H1 (cell line): ENCODE measurements around the gene GOLPH3L. TPM values are rescaled to one million over a fixed set of nuclear protein-coding genes. Genes with fewer than 3 reads are reported as not detected.

ENCODE experiments used
- CTCF ChIA-PET: fragments of 300-600 bp; sonication (Branson Sonifier 250); formaldehyde crosslinking; loops from one replicate; lab custom pipeline; 2021; ENCODE audit not compliant: partially characterized antibody; lab: Charles Lee
- POLR2A ChIA-PET: fragments of 300-600 bp; sonication (Branson Sonifier 250); formaldehyde crosslinking; loops from one replicate; lab custom pipeline; 2021; ENCODE audit warnings: inconsistent platforms; ENCODE audit not compliant: partially characterized antibody; lab: Charles Lee
- DNase-seq, 2 experiments: peaks; one replicate each; pipeline versions ENCODE4 v3.0.0 to v3.0.0-alpha.2; 2010 to 2022; ENCODE audit warnings: low spot score in 2 of 2, low read depth in 1 of 2, mixed read lengths in 1 of 2
- FAIRE-seq: peaks from 2 replicates; lab custom pipeline; 2011; peaks lifted over from hg19 to GRCh38; lab: Jason Lieb, UNC
- H2AFZ ChIP-seq: 2 replicates; pipeline ENCODE4 v1.8.1; 2012; ENCODE audit warnings: low read length, inconsistent platforms
- H2AK5ac ChIP-seq: 2 replicates; pipeline ENCODE4 v1.6.1; 2013; ENCODE audit warnings: low read depth, low read length
- H2BK120ac ChIP-seq: replicated peaks from 2 replicates; pipeline ENCODE3; 2013; ENCODE audit warnings: low read depth, low read length, inconsistent platforms
- H2BK12ac ChIP-seq: 2 replicates; pipeline ENCODE4 v1.6.1; 2013; ENCODE audit warnings: low read depth, low read length
- H2BK15ac ChIP-seq: 2 replicates; pipeline ENCODE4 v1.6.1; 2013; ENCODE audit warnings: low read length
- H2BK20ac ChIP-seq: 2 replicates; pipeline ENCODE4 v1.6.1; 2013; ENCODE audit warnings: low read length
- H2BK5ac ChIP-seq: 2 replicates; pipeline ENCODE4 v1.6.1; 2013; ENCODE audit warnings: low read depth, low read length
- H3K14ac ChIP-seq: 2 replicates; pipeline ENCODE4 v1.6.1; 2013; ENCODE audit warnings: inconsistent platforms; ENCODE audit not compliant: insufficient read length
- H3K18ac ChIP-seq: 2 replicates; pipeline ENCODE4 v1.6.1; 2013; ENCODE audit warnings: low read length; ENCODE audit errors: extremely low read depth
- H3K23ac ChIP-seq: 2 replicates; pipeline ENCODE4 v1.6.1; 2013; ENCODE audit warnings: inconsistent platforms; ENCODE audit not compliant: insufficient read length
- H3K23me2 ChIP-seq: 2 replicates; pipeline ENCODE4 v1.6.1; 2013; ENCODE audit warnings: low read depth, low read length
- H3K27ac ChIP-seq: 2 replicates; pipeline ENCODE4 v1.6.1; 2011; ENCODE audit warnings: low read depth, low read length, inconsistent platforms
- H3K27me3 ChIP-seq, 4 experiments: replicated peaks in 1 of 4; 1 replicate in 1 of 4; 2 replicates in 3 of 4; pipeline versions ENCODE4 v1.6.1 to v1.8.1; 2011 to 2013; ENCODE audit warnings: low read length in 3 of 4, mild to moderate bottlenecking in 3 of 4, inconsistent platforms in 2 of 4, mixed read lengths in 2 of 4, moderate library complexity in 1 of 4; ENCODE audit not compliant: control insufficient read depth in 3 of 4, insufficient read depth in 3 of 4; ENCODE audit errors: extremely low read depth in 1 of 4
- H3K36me3 ChIP-seq, 4 experiments: 2 replicates each; pipeline versions ENCODE4 v1.6.1 to v1.8.1; 2011 to 2013; ENCODE audit warnings: mild to moderate bottlenecking in 4 of 4, low read length in 3 of 4, moderate library complexity in 2 of 4, control low read depth in 1 of 4, inconsistent platforms in 1 of 4; ENCODE audit not compliant: insufficient read depth in 4 of 4, control insufficient read depth in 2 of 4
- H3K4ac ChIP-seq: replicated peaks from 2 replicates; pipeline ENCODE3; 2013; ENCODE audit warnings: low read length, low read depth, mixed read lengths, inconsistent platforms; ENCODE audit not compliant: insufficient read length
- H3K4me1 ChIP-seq, 4 experiments: replicated peaks in 1 of 4; 1 replicate in 1 of 4; 2 replicates in 3 of 4; pipeline versions ENCODE4 v1.6.1 to v1.8.1; 2011 to 2013; ENCODE audit warnings: low read length in 3 of 4, inconsistent platforms in 2 of 4, mixed read lengths in 1 of 4; ENCODE audit not compliant: insufficient read depth in 4 of 4, control insufficient read depth in 3 of 4
- H3K4me2 ChIP-seq, 2 experiments: 2 replicates each; pipeline versions ENCODE4 v1.6.1 to v1.8.1; 2011 to 2013; ENCODE audit warnings: low read depth in 2 of 2, low read length in 2 of 2, control low read depth in 1 of 2, inconsistent platforms in 1 of 2, mild to moderate bottlenecking in 1 of 2; ENCODE audit not compliant: insufficient read depth in 1 of 2
- H3K4me3 ChIP-seq, 4 experiments: fragments of 200-600, 300-600 bp in 1 of 4; sonication (generic), shearing (Covaris generic), sonication (Bioruptor Twin) in 1 of 4; 2 replicates each; pipeline versions ENCODE4 v1.5.1 to v1.8.1; 2011 to 2016; ENCODE audit warnings: low read length in 4 of 4, low read depth in 3 of 4, control low read depth in 2 of 4, inconsistent platforms in 2 of 4, mild to moderate bottlenecking in 2 of 4, mixed read lengths in 1 of 4, moderate library complexity in 1 of 4; ENCODE audit not compliant: insufficient read depth in 2 of 4; ENCODE audit errors: extremely low read depth in 1 of 4
- H3K56ac ChIP-seq: replicated peaks from 2 replicates; pipeline ENCODE3; 2013; ENCODE audit warnings: low read depth, mild to moderate bottlenecking, mixed read lengths, low read length, inconsistent platforms; ENCODE audit not compliant: insufficient read length
- H3K79me1 ChIP-seq: 2 replicates; pipeline ENCODE4 v1.6.1; 2013; ENCODE audit warnings: low read depth, low read length, control low read depth
- H3K79me2 ChIP-seq, 2 experiments: 2 replicates each; pipeline versions ENCODE4 v1.6.1 to v1.8.1; 2012 to 2013; ENCODE audit warnings: low read length in 2 of 2, mild to moderate bottlenecking in 2 of 2, inconsistent platforms in 1 of 2; ENCODE audit not compliant: insufficient read depth in 2 of 2, control insufficient read depth in 1 of 2
- H3K9ac ChIP-seq, 4 experiments: replicated peaks in 1 of 4; 1 replicate in 1 of 4; 2 replicates in 3 of 4; pipeline versions ENCODE4 v1.6.1 to v1.8.1; 2011 to 2013; ENCODE audit warnings: low read depth in 3 of 4, low read length in 3 of 4, control low read depth in 2 of 4, mild to moderate bottlenecking in 2 of 4, moderate library complexity in 2 of 4, inconsistent platforms in 1 of 4; ENCODE audit errors: extremely low read depth in 1 of 4
- H3K9me3 ChIP-seq, 2 experiments: 2 replicates each; pipeline versions ENCODE4 v1.6.1 to v1.8.1; 2012 to 2013; ENCODE audit warnings: mild to moderate bottlenecking in 2 of 2, moderate library complexity in 2 of 2, control low read depth in 1 of 2, inconsistent platforms in 1 of 2, low read depth in 1 of 2, low read length in 1 of 2, mixed read lengths in 1 of 2; ENCODE audit not compliant: insufficient read depth in 2 of 2
- H4K20me1 ChIP-seq, 2 experiments: replicated peaks in 1 of 2; 2 replicates each; pipeline versions ENCODE3 to v1.8.1; 2011 to 2013; ENCODE audit warnings: inconsistent platforms in 2 of 2, low read length in 2 of 2, mild to moderate bottlenecking in 1 of 2; ENCODE audit not compliant: insufficient read depth in 2 of 2, control insufficient read depth in 1 of 2
- H4K5ac ChIP-seq: 2 replicates; pipeline ENCODE4 v1.6.1; 2013; ENCODE audit warnings: low read length, low read depth, mixed read lengths, inconsistent platforms; ENCODE audit not compliant: insufficient read length
- H4K8ac ChIP-seq: 2 replicates; pipeline ENCODE4 v1.8.0; 2013; ENCODE audit warnings: mild to moderate bottlenecking, moderate library complexity, low read length, inconsistent platforms; ENCODE audit not compliant: insufficient read depth; ENCODE audit errors: extremely low read depth
- H4K91ac ChIP-seq: replicated peaks from 2 replicates; pipeline ENCODE3; 2013; ENCODE audit warnings: low read length, mixed read lengths, inconsistent platforms; ENCODE audit not compliant: insufficient read length
- CEBPB ChIP-seq: IDR thresholded peaks from 2 replicates; pipeline ENCODE4 v1.6.1; 2012; ENCODE audit warnings: low read depth, low read length
- CHD2 ChIP-seq: IDR thresholded peaks from 2 replicates; pipeline ENCODE4 v1.6.1; 2012; ENCODE audit warnings: low read length, improper control_type of control experiment
- FOSL1 ChIP-seq: IDR thresholded peaks from 2 replicates; pipeline ENCODE4 v1.6.1; 2011; ENCODE audit warnings: mild to moderate bottlenecking, low read depth, low read length, moderate library complexity; ENCODE audit not compliant: insufficient read depth
- HDAC2 ChIP-seq, 2 experiments: fragments of 300-600 bp in 1 of 2; sonication (generic) in 1 of 2; IDR thresholded peaks; 2 replicates each; pipeline ENCODE4 v1.6.1; 2011 to 2012; ENCODE audit warnings: low read depth in 2 of 2, low read length in 2 of 2, mild to moderate bottlenecking in 2 of 2, moderate library complexity in 2 of 2, borderline replicate concordance in 1 of 2, inconsistent platforms in 1 of 2
- RXRA ChIP-seq: IDR thresholded peaks from 2 replicates; pipeline ENCODE4 v1.6.1; 2011; ENCODE audit warnings: low read depth, mild to moderate bottlenecking, low read length, moderate library complexity; ENCODE audit not compliant: insufficient read depth
- SAP30 ChIP-seq: fragments of 300-600 bp; sonication (generic); IDR thresholded peaks from 2 replicates; pipeline ENCODE4 v1.7.1; 2012; ENCODE audit warnings: low read length, moderate library complexity, mild to moderate bottlenecking, inconsistent platforms; ENCODE audit not compliant: insufficient read depth, insufficient replicate concordance
- SRF ChIP-seq: IDR thresholded peaks from 2 replicates; pipeline ENCODE4 v1.6.1; 2011; ENCODE audit warnings: mild to moderate bottlenecking, low read depth, low read length, moderate library complexity
- TBP ChIP-seq: IDR thresholded peaks from 2 replicates; pipeline ENCODE4 v1.6.1; 2011; ENCODE audit warnings: low read depth, low read length, improper control_type of control experiment
- USF2 ChIP-seq: IDR thresholded peaks from 2 replicates; pipeline ENCODE4 v1.6.1; 2011; ENCODE audit warnings: low read length, improper control_type of control experiment
- WGBS, 2 experiments: shearing (Covaris generic) in 1 of 2; methylation state at CpG; one replicate each; pipeline versions ENCODE4 v1.1.6 to v1.1.7; 2013 to 2015; ENCODE audit warnings: low lambda C conversion rate in 2 of 2, mixed read lengths in 2 of 2, inconsistent platforms in 1 of 2, low coverage in 1 of 2, missing lambda C conversion rate in 1 of 2; ENCODE audit not compliant: insufficient replicate concordance in 2 of 2, insufficient coverage in 1 of 2, insufficient read length in 1 of 2; ENCODE audit errors: extremely low coverage in 1 of 2, missing lambda C conversion rate in 1 of 2; 5-methylcytosine and 5-hydroxymethylcytosine counted together
- polyA plus RNA-seq, 7 experiments: library from polyadenylated mRNA; depleted of rRNA in 3 of 7; stranded (reverse) in 5 of 7; unstranded in 2 of 7; fragments of >200 nt in 5 of 7; fragments of 200-250 nt in 2 of 7; gene quantifications; 1 replicate in 5 of 7; 2 replicates in 1 of 7; 4 replicates in 1 of 7; pipeline versions ENCODE4 v1.2.1 to v1.2.3, GENCODE V29; 2011 to 2013; ENCODE audit warnings: missing spikeins in 2 of 7, mixed read lengths in 2 of 7
- total RNA-seq: library from RNA; stranded (reverse); fragmentation: NEBNext Ultra II Directional; extraction: Animal tissue kit (Norgen Biotek cat#: 25700); gene quantifications from 2 replicates; pipeline ENCODE4 v1.2.1, GENCODE V29; 2021

The GOLPH3L gene
- total and polyA plus RNA-seq, 2 of the 8 experiments (the other 6 are each of a cell fraction or from before 2014, with no cell fraction given): 13.3 to 40.8 TPM

- Histone ChIP-seq H4K91ac (no peak overlapping the region), H3K79me2 (no peaks in the 10 kb centered on the region), H4K20me1 (no peaks in the 10 kb centered on the region), H3K79me1 (no peaks in the 10 kb centered on the region), H2AFZ (no peak overlapping the region), H3K9ac (no peak overlapping the region), H3K27ac (no peak overlapping the region), H4K5ac (no peak overlapping the region), H3K56ac (no peak overlapping the region), H3K4me1 (no peaks in the 10 kb centered on the region), H2BK5ac (no peak overlapping the region), H3K4me3 (no peak overlapping the region), H3K9me3 (no peaks in the 10 kb centered on the region), H2BK120ac (no peak overlapping the region), H3K4me2 (no peak overlapping the region), H2BK15ac (no peak overlapping the region), H3K14ac (no peak overlapping the region), H2BK20ac (no peak overlapping the region), H3K4ac (no peak overlapping the region), H4K8ac (no peak overlapping the region), H3K23me2 (no peaks in the 10 kb centered on the region), H2AK5ac (no peak overlapping the region), H2BK12ac (no peak overlapping the region)
- CTCF ChIA-PET: interaction anchor here (0.7 to 1.4 kb wide), 4 partner anchors 10 to 151 kb away, joined by 3 to 4 read pairs (median 3); no protein-coding TSS in a partner anchor
- 60% methylated on average over 1 of the region's 1 CpG; no CpG with 5 or more reads in 1 of the 2 experiments for WGBS, 2 experiments
- DNase-seq (no peak), FAIRE-seq (no peak)
- TF ChIP-seq RXRA (no peak), SAP30 (no peak), CEBPB (no peak), SRF (no peak), FOSL1 (no peak), CHD2 (no peak), TBP (no peak), USF2 (no peak), HDAC2 (IDR thresholded peaks at IDR 0.05; ENCODE audit: borderline replicate concordance in 1 of 2, low read depth in 2 of 2, low read length in 2 of 2) (no peak)
- TF ChIP-seq, all 59 proteins: peak for 0
- no peak overlapping the region for H3K23ac ChIP-seq
- H3K27me3 ChIP-seq: no peaks in the 10 kb centered on the region
- peaks cover 2 to 24% (median 5%) of the 10 kb centered on the region in 4 experiments; a peak in 6 of 8 replicates for H3K36me3 ChIP-seq
- no peak overlapping the region for H3K18ac ChIP-seq
- POLR2A ChIA-PET: interaction anchor here (0.9 to 2.4 kb wide), 3 partner anchors 62 to 106 kb away, joined by 3 to 8 read pairs (median 3); no protein-coding TSS in a partner anchor
Measured at GRCh38 chr1:150683914-150684313, 13.0 kb downstream of the GOLPH3L start.
